Erythroblast (primary cell): ENCODE results near the gene STPG1.
"Not testable (repeated sequence)": the region's sequence is repeated elsewhere in the genome, so short reads cannot be mapped to it uniquely, and the experiment has no call there.

Experiments
- DNase-seq, 2 experiments: peaks; one replicate each; lab custom pipeline; 2025; lab: John Stamatoyannopoulos, UW
- GATA1 ChIP-seq: IDR thresholded peaks from 2 replicates; pipeline ENCODE4 v1.6.1; 2011; ENCODE audit warnings: low read depth, mild to moderate bottlenecking, control low read depth, low read length, moderate library complexity
- POLR2A ChIP-seq: IDR thresholded peaks from 2 replicates; pipeline ENCODE4 v1.6.1; 2011; ENCODE audit warnings: mild to moderate bottlenecking, low read length

Gene STPG1, protein sequence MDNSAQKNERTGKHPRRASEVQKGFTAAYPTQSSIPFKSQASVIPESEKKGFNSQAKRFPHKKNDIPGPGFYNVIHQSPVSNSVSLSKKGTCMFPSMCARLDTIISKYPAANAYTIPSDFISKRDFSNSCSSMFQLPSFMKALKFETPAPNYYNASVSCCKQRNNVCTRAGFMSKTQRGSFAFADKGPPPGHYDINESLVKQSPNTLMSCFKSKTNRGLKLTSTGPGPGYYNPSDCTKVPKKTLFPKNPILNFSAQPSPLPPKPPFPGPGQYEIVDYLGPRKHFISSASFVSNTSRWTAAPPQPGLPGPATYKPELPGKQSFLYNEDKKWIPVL

DNA sequence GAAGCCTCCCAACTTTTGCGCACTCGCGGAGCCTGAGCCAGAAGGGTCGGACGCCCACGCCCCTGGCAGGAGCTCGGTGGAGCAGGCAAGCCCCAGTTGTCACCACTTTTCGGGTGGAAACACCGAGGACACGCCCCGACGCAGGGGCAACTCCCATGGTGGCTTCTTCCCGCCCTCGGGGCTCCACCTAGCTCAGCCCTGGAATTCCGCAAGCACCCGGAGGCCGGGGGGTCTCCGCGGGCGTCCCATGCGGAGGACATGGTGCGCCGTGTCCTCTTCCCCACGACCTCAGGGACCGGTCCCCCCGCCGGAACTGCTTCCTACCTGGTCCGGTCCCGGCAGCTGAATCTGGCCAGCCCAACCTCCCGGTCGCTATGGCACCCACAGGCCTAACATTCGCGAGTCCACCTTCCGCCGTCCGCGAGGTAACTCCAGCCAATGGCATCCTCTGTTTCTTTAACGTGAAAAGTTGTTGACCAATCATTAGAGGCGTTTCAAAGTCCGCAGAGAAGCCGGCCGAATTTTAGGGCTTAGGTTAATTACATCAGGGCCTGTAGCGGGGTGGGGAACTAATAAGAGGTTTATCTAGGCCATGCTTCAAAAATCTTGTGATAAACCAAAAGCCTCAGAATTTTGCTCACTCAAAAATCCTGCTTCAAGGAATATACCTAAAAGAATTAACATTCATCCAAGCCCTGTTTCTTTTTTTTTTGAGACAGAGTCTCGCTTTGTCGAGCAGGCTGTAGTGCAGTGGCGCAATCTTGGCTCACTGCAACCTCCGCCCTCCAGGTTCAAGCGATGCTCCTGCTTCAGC, at the start of gene STPG1:
TSS of gene STPG1 (minus strand) at position 433 of the 814 bp plus-strand sequence. CDS start 12,394 bp downstream, outside the sequence.
- DNase-seq = peak; percentile 91 to 93
- no peak for TF ChIP-seq GATA1
- peak; percentile 50 for TF ChIP-seq POLR2A

GRCh38 chr1:24462128-24462527, 48.5 kb upstream of the STPG1 start:
- not testable (repeated sequence) for DNase-seq

- TF ChIP-seq POLR2A = no peak
- no peak for TF ChIP-seq GATA1
- DNase-seq = no peak
Observed at GRCh38 chr1:24459551-24460266, 46.1 kb upstream of the STPG1 start.

DNA sequence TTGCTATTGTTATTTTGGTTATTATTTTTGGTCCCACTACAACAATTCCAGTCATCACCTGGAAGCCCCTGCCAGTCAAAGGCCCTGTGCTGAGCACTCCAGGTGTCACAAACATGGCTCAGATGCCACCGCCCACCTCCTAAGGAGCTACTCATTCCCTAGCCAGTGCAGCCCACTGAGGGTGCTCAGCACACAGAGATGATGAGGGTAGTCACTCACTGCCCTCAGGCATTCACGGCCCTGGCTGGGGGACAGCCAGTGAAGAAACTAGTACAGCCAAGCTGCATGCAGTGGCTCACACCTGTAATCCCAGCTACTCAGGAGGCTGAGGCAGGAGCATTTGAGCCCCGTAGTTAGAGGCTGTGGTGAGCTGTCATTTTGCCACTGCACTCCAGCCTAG, 44.3 kb upstream of the STPG1 start:
- no peak for DNase-seq
- TF ChIP-seq POLR2A (no peak), GATA1 (no peak)

GRCh38 chr1:24455272-24455671, 41.7 kb upstream of the STPG1 start:
- no peak for DNase-seq
- no peak for TF ChIP-seq GATA1
- TF ChIP-seq POLR2A = no peak

DNA sequence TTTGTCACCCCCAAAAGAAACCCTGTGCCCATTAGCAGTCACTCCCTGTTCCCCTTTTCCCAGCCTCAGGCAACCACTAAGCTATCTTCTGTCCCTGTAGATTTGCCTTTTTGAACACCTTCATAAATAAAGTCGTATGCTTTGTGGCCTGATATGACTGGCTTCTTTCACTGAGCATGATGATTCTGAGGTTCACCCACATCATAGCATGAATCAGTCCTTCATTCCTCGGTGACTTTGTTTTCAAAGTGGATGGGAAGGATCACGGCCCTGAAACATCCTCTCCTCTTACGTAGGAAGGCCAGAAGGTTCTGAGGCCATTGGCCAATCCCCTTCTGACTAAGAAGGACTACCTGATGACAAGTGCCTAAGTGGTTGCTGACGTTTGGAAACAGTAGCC, 41.1 kb upstream of the STPG1 start:
- no peak for DNase-seq
- TF ChIP-seq POLR2A (no peak), GATA1 (no peak)

- TF ChIP-seq GATA1 = no peak
- no peak for TF ChIP-seq POLR2A
- DNase-seq = no peak
Observed at GRCh38 chr1:24452922-24453485, 39.4 kb upstream of the STPG1 start.

DNA sequence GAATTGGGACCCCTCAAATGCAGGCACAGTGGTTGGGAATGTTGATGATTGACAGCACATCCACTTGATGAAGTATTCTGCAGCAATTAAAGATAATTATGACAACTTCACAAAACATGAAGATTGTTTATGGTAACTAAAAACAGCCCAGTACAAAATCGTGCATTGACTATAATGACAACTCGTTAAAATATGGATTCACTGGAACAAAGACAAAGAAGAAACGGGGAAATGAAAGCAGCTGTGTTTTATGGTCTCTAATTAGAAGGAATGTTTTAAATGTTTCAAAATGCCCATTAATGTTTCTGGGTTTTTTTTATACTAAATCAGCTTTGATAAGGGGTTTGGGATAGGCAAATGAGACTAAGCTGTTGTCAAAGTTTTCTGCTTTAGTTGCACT, 38.2 kb upstream of the STPG1 start:
- no peak for DNase-seq
- TF ChIP-seq GATA1 (no peak), POLR2A (no peak)

DNA sequence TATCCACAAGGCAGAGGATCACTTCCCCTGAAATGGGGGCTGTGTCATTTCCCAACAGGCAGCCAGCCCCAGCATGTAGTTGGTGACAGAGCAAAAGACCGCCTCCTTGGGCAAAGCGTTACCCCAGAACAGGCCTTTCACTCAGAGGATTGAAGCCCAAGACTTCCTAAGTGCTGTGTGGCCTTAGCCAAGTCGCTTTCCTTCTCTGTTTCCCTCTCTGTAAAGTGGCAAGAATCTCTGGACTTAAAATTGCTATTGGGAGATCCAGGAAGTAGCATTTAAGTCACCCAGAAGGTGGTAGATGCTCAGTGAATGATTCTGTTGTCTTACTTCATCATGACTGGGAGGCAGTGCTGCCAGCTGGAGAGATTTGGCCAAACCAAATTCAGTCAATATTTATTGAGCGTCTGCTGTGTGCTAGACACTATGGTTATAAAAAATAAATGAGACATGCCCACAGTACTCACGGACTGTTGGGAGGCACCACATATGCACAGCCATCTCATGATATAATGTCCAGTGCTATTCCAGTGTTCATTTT, 37.3 kb upstream of the STPG1 start:
- DNase-seq = no peak

DNA sequence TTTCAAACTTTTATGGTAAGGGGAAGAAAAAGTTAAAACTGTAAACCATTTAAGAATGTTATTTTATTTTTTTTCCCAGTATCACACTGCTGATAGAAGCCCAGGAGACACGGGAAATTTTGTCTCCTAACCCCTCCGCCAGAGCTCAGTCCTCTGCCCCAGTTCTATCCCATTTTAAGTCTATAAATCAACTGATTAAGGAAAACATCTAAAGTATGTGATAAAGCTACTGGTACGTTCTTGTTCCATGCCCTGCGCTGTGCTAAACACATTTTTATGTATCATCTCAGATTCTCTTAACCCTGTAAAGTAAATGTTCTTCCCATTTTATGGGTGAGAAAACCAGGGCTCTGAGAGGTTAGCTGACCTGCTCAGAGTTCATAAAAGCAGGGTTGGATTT, 36.7 kb upstream of the STPG1 start:
- no peak for TF ChIP-seq POLR2A
- no peak for TF ChIP-seq GATA1
- DNase-seq = no peak

More for the DNA sequence above, 37.3 kb upstream of the STPG1 start:
- TF ChIP-seq GATA1 (no peak), POLR2A (no peak)

- DNase-seq = not testable (repeated sequence)
Observed at GRCh38 chr1:24446446-24446845, 32.9 kb upstream of the STPG1 start.

DNA sequence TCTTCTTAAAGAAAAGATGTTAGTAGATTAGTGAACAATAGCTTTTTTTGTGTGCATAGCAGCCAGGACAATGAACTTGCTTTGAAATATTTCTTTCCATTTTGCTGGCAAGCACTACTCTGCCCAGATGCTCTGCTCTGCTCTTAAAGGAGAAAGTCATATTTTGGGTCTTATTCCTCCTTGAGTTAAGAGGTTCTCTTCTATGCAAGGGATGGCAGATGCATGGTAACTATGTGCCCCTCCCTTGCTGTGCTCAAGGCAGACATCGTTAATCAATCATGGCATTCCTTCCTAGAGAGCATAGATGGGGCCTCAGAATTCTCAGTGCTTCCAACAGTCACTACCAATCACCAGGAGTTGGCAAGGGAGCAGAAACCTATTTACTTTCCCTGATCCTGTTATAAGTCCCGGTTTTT, 29.7 kb upstream of the STPG1 start:
- no peak for TF ChIP-seq POLR2A
- no peak for TF ChIP-seq GATA1
- DNase-seq = no peak

GRCh38 chr1:24442764-24443163, 29.2 kb upstream of the STPG1 start:
- TF ChIP-seq GATA1 = no peak
- no peak for TF ChIP-seq POLR2A
- no peak for DNase-seq

DNA sequence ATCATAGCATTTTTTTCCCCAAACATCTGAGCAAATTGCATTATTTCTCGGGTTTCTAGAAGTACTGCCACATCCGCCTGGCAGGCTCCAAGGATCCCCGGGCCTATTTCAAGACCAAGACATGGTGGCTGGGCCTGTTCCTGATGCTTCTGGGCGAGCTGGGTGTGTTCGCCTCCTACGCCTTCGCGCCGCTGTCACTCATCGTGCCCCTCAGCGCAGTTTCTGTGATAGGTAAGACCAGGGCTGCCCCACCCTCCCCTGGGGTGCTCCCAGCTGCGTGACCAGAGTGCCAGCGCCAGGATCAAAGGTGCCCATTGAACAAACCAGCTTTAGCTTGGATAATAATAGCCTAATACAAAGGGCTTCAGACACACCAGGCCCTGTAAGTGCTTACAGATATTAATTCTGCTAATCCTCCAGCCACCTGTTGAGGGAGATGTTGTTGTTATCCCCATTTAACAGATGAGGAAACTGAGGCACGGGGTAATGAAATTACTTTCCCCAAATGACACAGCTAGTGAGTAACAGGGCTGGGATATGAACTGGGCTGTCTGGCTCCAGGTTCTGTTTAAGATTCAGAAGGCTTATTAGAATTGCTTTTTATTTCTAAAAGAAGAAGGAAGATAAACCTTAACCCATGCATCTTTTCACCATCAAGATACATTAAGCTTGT, 28.6 kb upstream of the STPG1 start:
- no peak for DNase-seq

More for the DNA sequence above, 28.6 kb upstream of the STPG1 start:
- no peak for TF ChIP-seq POLR2A
